ENCODE measurements around the gene UNC5CL.

Gene UNC5CL

GRCh38 chr6:41000248-41000647 lies 38.8 kb downstream of the UNC5CL start:
- no peak for DNase-seq

GRCh38 chr6:40999569-40999968 lies 39.5 kb downstream of the UNC5CL start:
- no peak for DNase-seq

DNA sequence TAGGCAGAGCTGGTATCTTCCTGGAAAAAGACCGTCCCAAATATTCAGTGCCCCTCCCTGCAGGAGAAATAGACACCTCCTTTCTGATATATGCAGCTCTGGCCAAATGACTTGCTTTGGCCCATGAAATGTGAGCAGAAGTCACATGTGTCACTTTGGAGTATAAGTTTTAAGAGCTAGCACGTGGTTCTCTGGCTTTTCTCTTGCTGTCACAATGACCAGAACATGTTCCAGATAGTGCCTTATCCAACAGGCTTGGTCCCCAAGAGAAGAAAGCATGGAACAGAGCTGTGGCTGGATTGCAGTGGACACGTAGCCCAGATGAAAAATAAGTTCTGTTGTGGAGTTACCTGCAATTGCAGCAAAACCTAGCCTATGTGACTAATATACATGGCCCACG lies 40.4 kb downstream of the UNC5CL start:
- no peak for DNase-seq

DNA sequence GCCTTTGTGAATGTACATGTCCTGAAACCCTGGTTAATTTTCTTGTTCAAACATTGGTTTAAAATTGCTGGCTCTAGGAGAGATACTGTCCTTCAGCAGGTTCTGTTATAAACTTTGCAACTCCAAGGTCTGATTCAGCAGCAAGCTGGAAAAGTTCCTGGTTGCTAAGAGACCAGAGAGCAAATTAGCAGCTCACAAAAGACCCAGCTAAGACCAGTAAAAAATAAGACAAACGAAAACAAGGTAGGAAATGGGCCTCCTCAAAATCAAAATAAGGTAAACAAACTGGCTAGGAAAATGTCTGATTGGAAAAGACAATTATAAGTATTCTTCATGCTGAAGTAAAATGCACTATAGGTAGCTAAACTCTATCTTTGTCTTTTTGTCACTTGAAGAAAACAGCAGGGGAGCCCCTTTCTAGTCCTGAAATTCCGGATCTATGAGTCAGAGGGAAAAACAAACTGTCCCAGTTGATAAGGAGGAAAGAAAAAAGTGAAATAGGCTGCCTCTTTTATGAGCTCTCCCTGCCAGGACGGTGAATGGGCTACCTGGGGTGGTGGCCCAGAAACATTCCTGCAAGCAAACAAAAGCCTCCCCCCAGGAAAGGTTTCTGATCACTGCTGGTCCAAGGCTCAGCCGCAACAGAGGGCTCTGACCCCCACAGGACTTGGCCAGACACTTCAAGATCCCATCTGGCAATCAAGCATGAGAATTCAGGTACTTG lies 41.6 kb downstream of the UNC5CL start:
- no peak for DNase-seq

GRCh38 chr6:40996591-40997233 lies 42.3 kb downstream of the UNC5CL start:
- DNase-seq, result no peak

DNA sequence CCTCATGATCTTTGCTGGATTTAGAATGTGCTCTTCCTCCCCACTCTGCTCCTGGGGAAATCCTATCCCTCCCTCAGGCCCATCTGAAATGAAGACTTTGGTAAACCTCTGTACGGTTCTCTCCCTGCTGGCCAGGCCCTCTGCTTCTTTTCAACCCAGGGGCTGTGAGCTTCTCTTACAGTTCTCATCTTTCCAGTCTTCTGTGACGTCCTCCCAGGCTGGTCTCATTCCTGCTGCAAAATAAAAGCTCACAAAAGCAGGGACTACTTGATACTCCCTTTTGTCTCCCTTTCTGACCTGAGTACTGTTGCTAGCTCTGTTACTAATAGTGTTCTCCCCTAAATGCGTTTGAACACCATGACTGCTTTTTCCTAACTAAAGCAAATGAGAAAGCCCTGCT lies 46.3 kb downstream of the UNC5CL start:
- DNase-seq, result no peak

GRCh38 chr6:40990301-40990700 lies 48.7 kb downstream of the UNC5CL start:
- no peak for DNase-seq

GRCh38 chr6:40989204-40990169 lies 49.5 kb downstream of the UNC5CL start:
- no peak for DNase-seq

GRCh38 chr6:40988634-40989033 lies 50.4 kb downstream of the UNC5CL start:
- DNase-seq, result no peak

GRCh38 chr6:40986921-40987819 lies 51.9 kb downstream of the UNC5CL start:
- no peak for DNase-seq

DNA sequence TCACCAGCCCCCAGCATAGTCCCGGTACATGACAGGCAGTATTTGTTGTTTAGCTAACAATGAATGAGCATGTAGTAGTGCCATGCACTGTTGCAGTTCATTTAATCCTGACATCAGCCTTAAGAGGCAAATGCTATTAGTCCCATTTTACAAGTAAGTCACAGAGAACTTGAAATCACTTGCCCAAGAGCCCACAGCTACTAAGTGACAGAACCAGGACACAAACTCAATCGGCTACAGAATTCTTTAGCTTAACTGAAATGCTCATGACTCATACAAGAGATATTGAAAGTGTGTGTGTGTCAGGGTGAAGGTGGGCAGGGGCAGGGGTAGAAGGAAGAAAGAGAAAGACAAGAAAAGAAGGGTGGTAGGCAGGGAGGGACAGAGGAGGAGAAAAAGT lies 52.7 kb downstream of the UNC5CL start:
- DNase-seq, result no peak

GRCh38 chr6:40983752-40984151 lies 55.3 kb downstream of the UNC5CL start:
- no peak for DNase-seq

DNA sequence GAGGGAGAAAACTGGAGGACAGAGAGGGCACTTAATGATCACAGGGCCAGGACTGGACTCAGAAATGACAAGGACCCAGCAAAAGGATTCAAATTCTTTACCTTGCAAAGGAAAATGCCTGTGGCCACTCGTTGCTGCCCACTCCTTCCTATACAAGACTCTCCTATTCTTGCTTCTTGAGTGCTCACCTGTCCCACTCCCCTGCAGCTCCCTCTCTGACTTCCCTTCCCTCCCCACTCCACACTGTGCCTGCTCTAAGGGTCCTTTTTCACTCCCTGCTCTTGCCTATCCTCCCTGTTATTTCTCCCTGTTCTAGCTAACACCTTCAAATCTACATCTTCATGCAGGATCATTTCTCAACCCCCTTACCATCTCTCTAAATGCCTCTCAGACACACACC lies 56.1 kb downstream of the UNC5CL start:
- DNase-seq, result no peak

DNA sequence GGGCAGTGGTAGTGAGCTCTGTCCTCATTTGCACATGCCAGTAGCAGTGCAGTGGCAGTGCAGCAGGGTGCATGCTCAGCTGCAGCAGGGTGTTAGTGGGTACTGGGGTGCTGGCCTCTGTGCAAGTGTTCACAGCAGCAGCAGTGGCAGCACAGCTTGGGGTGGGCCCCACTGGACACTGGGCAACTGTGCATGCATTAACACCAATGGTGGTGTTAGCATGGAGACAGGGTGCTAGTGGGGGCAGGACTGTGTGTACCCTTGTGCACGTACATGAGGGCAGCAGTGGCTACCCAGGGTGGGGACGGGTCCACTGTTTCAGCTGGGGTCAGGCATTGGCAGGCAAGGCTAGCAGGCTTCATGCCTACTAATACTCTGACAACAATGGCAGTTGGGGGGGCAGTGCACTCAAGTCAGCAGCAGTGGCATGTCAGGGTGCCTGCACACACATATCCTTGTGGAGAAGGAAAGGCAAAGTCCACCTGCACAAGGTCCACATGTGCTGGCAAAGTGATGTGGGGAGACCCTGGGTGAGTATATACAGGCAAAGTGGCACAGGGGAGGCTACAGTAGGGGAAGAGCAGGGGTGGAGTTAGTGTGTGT lies 60.2 kb downstream of the UNC5CL start:
- DNase-seq, result no peak

DNA sequence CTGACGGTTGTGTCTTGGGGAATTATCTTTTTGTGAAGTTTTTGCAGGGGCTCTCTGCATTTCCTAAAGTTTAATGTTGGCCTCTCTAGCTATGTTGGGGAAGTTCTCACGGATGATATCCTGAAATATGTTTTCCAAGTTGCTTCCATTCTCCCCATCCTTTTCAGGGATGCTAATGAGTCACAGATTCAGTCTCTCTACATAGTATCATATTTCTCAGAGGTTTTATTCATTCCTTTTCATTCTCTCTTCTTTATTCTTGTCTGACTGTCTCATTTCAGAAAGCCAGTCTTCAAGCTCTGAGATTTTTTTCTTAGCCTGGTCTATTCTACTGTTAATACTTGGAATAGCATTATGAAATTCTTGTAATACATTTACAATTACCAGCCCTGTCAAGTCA lies 61.3 kb downstream of the UNC5CL start:
- DNase-seq, result no peak

DNA sequence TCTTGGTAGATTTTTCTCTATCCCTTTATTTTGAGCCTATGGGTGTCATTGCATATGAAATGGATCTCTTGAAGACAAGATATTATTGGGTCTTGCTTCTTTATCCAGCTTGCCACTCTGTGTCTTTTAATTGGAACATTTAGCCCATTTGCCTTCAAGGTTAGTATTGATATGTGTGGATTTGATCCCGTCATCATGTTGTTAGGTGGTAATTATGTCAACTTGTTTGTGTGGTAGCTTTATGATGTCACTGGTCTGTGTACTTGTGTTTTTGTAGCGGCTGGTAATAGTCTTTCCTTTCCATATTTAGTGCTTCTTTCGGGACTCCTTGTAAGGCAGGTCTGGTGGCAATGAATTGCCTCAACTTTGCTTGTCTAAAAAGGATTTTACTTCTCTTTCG lies 61.9 kb downstream of the UNC5CL start:
- DNase-seq, result no peak

Data from stimulated activated CD4-positive, alpha-beta T cell treated with anti-CD3 and anti-CD28 coated beads, Interleukin-12 subunit alpha, Interleukin-12 subunit beta, amount 100 ng/mL, for 4 hours (primary cell).